Measurements from ENCODE around the gene CRYBB1.

CRYBB1 gene

DNA sequence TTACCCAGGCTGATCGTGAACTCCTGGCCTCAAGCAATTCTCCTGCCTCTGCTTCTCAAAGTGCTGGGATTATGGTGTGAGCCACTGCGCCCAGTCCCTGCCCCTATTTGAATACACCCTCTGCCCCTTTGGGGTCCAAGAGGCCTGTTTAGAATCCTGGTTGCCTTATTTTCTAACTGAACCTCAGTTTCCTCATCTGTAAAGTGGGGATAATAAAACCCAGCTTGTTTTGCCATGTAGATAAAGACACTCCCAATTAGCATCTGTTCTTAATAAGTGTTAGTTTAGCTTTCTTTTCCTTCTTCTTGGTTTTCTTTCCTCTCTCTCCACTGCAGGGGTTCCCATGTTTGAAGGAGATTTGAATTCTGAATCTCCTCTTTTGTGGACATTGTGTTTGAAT is 44.3 kb upstream of the CRYBB1 start:
- DNase-seq = no peak
- Histone ChIP-seq H3K9ac (ENCODE audit: low read length) (no peak overlapping the region), H3K18ac (ENCODE audit: low read depth in 1 of 2, low read length in 2 of 2) (no peak overlapping the region), H3K27ac (ENCODE audit: low read length, poor library complexity, severe bottlenecking) (no peak overlapping the region), H4K8ac (ENCODE audit: low read length) (no peak overlapping the region), H3K4me1 (ENCODE audit: control insufficient read depth, insufficient read depth, low read depth, low read length) (peaks cover 18% of the 10 kb centered on the region), H2BK5ac (ENCODE audit: low read depth, low read length, poor library complexity, severe bottlenecking) (no peak overlapping the region), H3K36me3 (ENCODE audit: control insufficient read depth in 1 of 2, insufficient read depth in 2 of 2, low read depth in 1 of 2, low read length in 2 of 2) (no peaks in the 10 kb centered on the region), H4K91ac (ENCODE audit: low read length) (no peak overlapping the region), H2AK5ac (ENCODE audit: low read length, severe bottlenecking) (no peak overlapping the region), H2AFZ (ENCODE audit: low read depth, low read length) (no peak overlapping the region), H2BK120ac (ENCODE audit: low read depth, low read length) (no peak overlapping the region), H3K14ac (ENCODE audit: low read length in 2 of 2) (no peak overlapping the region), H3K4me3 (ENCODE audit: insufficient read depth in 1 of 2, low read depth in 1 of 2, low read length in 2 of 2) (no peak overlapping the region), H3K79me1 (replicated peaks; ENCODE audit: low read length, poor library complexity, severe bottlenecking) (no peaks in the 10 kb centered on the region), H2BK12ac (ENCODE audit: low read length in 2 of 2) (no peak overlapping the region), H3K27me3 (ENCODE audit: control insufficient read depth in 1 of 2, insufficient read depth in 1 of 2, low read length in 2 of 2) (peaks cover 13 to 25% of the 10 kb centered on the region in 2 experiments), H3K9me3 (ENCODE audit: control insufficient read depth, low read length) (no peaks in the 10 kb centered on the region), H3K4ac (ENCODE audit: low read depth in 1 of 2, low read length in 2 of 2) (no peak overlapping the region), H3K23ac (ENCODE audit: low read length in 2 of 2) (no peak overlapping the region), H3K4me2 (ENCODE audit: low read length, poor library complexity, severe bottlenecking) (no peak overlapping the region), H2BK15ac (ENCODE audit: low read depth, poor library complexity, severe bottlenecking) (no peak overlapping the region)
- 98% methylated on average over 2 of the region's 2 CpGs for WGBS

DNA sequence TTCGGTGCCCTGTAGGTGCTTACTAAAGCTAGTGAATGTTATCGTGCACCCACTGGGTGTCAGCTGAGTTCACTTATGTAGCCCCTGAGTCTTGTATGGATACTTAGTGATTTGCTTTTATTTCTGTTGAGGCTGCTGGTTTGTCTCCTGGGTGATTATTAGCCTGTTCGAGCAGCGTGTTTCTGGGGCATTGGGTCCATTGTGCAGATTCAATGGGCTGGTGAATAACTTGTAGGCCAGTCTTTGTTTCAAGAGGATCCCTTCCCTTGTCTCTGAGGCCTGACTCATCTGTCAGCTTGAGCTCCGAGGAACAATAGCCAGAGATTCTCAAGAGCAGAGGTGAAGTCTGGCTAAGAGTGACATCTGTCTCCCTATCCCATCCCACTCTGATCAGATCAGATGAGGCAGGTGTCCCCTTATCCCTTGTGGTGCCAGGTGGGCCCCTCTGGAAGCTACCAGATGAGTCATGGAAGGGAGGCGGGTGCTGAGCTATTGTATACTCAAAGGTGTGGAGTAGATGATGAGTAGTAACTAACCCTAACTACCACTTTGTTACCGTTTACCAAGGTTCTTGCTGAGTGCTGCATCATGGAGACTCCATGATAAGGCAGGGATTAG is 43.2 kb upstream of the CRYBB1 start:
- peaks cover 19 to 32% of the 10 kb centered on the region in 2 experiments for H3K27me3 ChIP-seq (ENCODE audit: control insufficient read depth in 1 of 2, insufficient read depth in 1 of 2, low read length in 2 of 2)
- peak overlapping the region in 1 of 2 experiments; percentile 4 for H2BK12ac ChIP-seq (ENCODE audit: low read length in 2 of 2)
- H3K9ac ChIP-seq (ENCODE audit: low read length) = no peak overlapping the region
- DNase-seq = no peak
- no peaks in the 10 kb centered on the region for H3K36me3 ChIP-seq (ENCODE audit: control insufficient read depth in 1 of 2, insufficient read depth in 2 of 2, low read depth in 1 of 2, low read length in 2 of 2)
- no peak overlapping the region for H3K14ac ChIP-seq (ENCODE audit: low read length in 2 of 2)
- H4K91ac ChIP-seq (ENCODE audit: low read length) = no peak overlapping the region
- H4K8ac ChIP-seq (ENCODE audit: low read length) = no peak overlapping the region
- peaks cover 20% of the 10 kb centered on the region for H3K4me1 ChIP-seq (ENCODE audit: control insufficient read depth, insufficient read depth, low read depth, low read length)
- no peaks in the 10 kb centered on the region for H3K9me3 ChIP-seq (ENCODE audit: control insufficient read depth, low read length)
- no peak overlapping the region for H2BK15ac ChIP-seq (ENCODE audit: low read depth, poor library complexity, severe bottlenecking)
- no peak overlapping the region for H3K4ac ChIP-seq (ENCODE audit: low read depth in 1 of 2, low read length in 2 of 2)
- 62% methylated on average over 7 of the region's 7 CpGs for WGBS
- no peak overlapping the region for H2AFZ ChIP-seq (ENCODE audit: low read depth, low read length)
- H3K4me3 ChIP-seq (ENCODE audit: insufficient read depth in 1 of 2, low read depth in 1 of 2, low read length in 2 of 2) = no peak overlapping the region
- no peak overlapping the region for H2BK5ac ChIP-seq (ENCODE audit: low read depth, low read length, poor library complexity, severe bottlenecking)
- H3K23ac ChIP-seq (ENCODE audit: low read length in 2 of 2) = no peak overlapping the region
- H2AK5ac ChIP-seq (ENCODE audit: low read length, severe bottlenecking) = no peak overlapping the region
- H3K79me1 ChIP-seq (replicated peaks; ENCODE audit: low read length, poor library complexity, severe bottlenecking) = no peaks in the 10 kb centered on the region
- no peak overlapping the region for H3K27ac ChIP-seq (ENCODE audit: low read length, poor library complexity, severe bottlenecking)
- H2BK120ac ChIP-seq (ENCODE audit: low read depth, low read length) = no peak overlapping the region
- H3K4me2 ChIP-seq (ENCODE audit: low read length, poor library complexity, severe bottlenecking) = no peak overlapping the region
- no peak overlapping the region for H3K18ac ChIP-seq (ENCODE audit: low read depth in 1 of 2, low read length in 2 of 2)

DNA sequence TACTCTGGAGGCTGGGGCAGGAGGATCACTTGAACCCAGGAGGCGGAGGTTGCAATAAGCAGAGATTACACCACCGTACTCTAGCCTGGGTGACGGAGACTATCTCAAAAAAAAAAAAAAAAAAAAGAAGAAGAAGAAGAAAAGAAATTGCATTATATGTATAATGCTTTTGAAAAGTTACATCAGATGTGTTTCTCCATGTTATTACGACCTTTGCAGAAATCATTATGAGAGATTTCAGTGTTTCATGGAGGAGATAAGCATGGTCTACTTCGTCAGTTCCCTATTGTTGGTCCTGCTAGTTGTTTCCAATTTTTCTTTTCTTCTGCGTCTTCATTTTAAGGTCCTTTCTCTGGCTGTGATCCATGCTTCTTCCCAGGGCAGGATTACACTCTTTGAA is 42.5 kb upstream of the CRYBB1 start:
- Histone ChIP-seq H3K14ac (ENCODE audit: low read length in 2 of 2) (no peak overlapping the region), H3K4me2 (ENCODE audit: low read length, poor library complexity, severe bottlenecking) (no peak overlapping the region), H2BK5ac (ENCODE audit: low read depth, low read length, poor library complexity, severe bottlenecking) (no peak overlapping the region), H3K27ac (ENCODE audit: low read length, poor library complexity, severe bottlenecking) (no peak overlapping the region), H3K27me3 (ENCODE audit: control insufficient read depth in 1 of 2, insufficient read depth in 1 of 2, low read length in 2 of 2) (peaks cover 19 to 37% of the 10 kb centered on the region in 2 experiments), H2BK12ac (ENCODE audit: low read length in 2 of 2) (no peak overlapping the region), H3K79me1 (replicated peaks; ENCODE audit: low read length, poor library complexity, severe bottlenecking) (no peaks in the 10 kb centered on the region), H3K9me3 (ENCODE audit: control insufficient read depth, low read length) (no peaks in the 10 kb centered on the region), H3K23ac (ENCODE audit: low read length in 2 of 2) (no peak overlapping the region), H3K36me3 (ENCODE audit: control insufficient read depth in 1 of 2, insufficient read depth in 2 of 2, low read depth in 1 of 2, low read length in 2 of 2) (no peaks in the 10 kb centered on the region), H4K8ac (ENCODE audit: low read length) (no peak overlapping the region), H3K4me3 (ENCODE audit: insufficient read depth in 1 of 2, low read depth in 1 of 2, low read length in 2 of 2) (no peak overlapping the region), H2BK15ac (ENCODE audit: low read depth, poor library complexity, severe bottlenecking) (no peak overlapping the region), H3K9ac (ENCODE audit: low read length) (no peak overlapping the region), H3K4me1 (ENCODE audit: control insufficient read depth, insufficient read depth, low read depth, low read length) (peaks cover 18% of the 10 kb centered on the region), H2AFZ (ENCODE audit: low read depth, low read length) (no peak overlapping the region), H2AK5ac (ENCODE audit: low read length, severe bottlenecking) (no peak overlapping the region), H3K18ac (ENCODE audit: low read depth in 1 of 2, low read length in 2 of 2) (no peak overlapping the region), H4K91ac (ENCODE audit: low read length) (no peak overlapping the region), H2BK120ac (ENCODE audit: low read depth, low read length) (no peak overlapping the region), H3K4ac (ENCODE audit: low read depth in 1 of 2, low read length in 2 of 2) (no peak overlapping the region)
- 98% methylated on average over 4 of the region's 6 CpGs for WGBS
- no peak for DNase-seq

DNA sequence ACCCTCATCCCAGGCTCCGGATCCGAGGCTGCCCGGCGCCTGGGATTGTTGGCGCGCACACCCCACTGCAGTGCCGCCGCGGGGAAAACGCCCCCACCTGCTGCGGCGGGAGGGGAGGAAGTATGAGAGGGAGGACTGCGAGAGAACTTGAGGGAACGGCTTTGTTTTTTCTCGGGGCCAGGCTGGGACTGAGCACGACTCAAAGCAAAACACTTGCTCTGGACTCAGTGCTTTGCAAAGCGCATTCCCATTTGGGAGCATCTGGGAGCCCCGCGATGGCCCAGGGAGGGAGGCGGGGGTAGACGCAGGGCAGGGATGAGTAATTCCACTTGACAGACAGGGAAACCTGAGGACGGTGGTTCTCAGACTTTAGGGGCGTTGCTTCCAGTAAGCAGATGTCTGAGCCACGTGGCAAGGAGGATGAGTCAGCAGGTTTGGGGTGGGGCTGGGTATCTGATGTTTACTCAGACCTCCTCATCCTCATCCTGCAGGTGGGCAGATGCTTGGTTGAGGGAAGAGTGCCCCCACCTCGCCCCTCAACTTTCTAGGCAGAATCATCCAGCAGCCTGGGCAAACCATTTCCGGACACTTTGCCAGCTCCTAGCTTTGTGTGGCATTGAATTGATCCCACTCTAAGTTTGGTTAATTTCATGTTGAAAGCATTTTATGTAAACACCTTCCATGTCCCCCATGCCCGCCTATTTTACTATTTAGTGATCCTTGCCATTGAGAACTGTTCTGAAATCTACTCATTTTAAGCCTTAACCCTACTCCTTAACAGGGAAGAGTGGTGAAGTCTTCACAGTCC is 41.0 kb upstream of the CRYBB1 start:
- Histone ChIP-seq H3K4ac (ENCODE audit: low read depth in 1 of 2, low read length in 2 of 2) (no peak overlapping the region), H3K14ac (ENCODE audit: low read length in 2 of 2) (no peak overlapping the region), H3K23ac (ENCODE audit: low read length in 2 of 2) (no peak overlapping the region), H3K4me1 (ENCODE audit: control insufficient read depth, insufficient read depth, low read depth, low read length) (peaks cover 17% of the 10 kb centered on the region), H3K36me3 (ENCODE audit: control insufficient read depth in 1 of 2, insufficient read depth in 2 of 2, low read depth in 1 of 2, low read length in 2 of 2) (no peaks in the 10 kb centered on the region), H4K8ac (ENCODE audit: low read length) (no peak overlapping the region), H2AFZ (ENCODE audit: low read depth, low read length) (peak overlapping the region; percentile 87), H3K4me2 (ENCODE audit: low read length, poor library complexity, severe bottlenecking) (peak overlapping the region; percentile 71), H2BK5ac (ENCODE audit: low read depth, low read length, poor library complexity, severe bottlenecking) (no peak overlapping the region), H4K91ac (ENCODE audit: low read length) (peak overlapping the region; percentile 3), H3K4me3 (ENCODE audit: insufficient read depth in 1 of 2, low read depth in 1 of 2, low read length in 2 of 2) (peak overlapping the region in 1 of 2 experiments; percentile 68), H2BK15ac (ENCODE audit: low read depth, poor library complexity, severe bottlenecking) (no peak overlapping the region), H2AK5ac (ENCODE audit: low read length, severe bottlenecking) (peak overlapping the region; percentile 63), H3K18ac (ENCODE audit: low read depth in 1 of 2, low read length in 2 of 2) (peak overlapping the region in 1 of 2 experiments; percentile 55), H3K27me3 (ENCODE audit: control insufficient read depth in 1 of 2, insufficient read depth in 1 of 2, low read length in 2 of 2) (peaks cover 23 to 48% of the 10 kb centered on the region in 2 experiments), H3K9ac (ENCODE audit: low read length) (peak overlapping the region; percentile 22), H3K79me1 (replicated peaks; ENCODE audit: low read length, poor library complexity, severe bottlenecking) (no peaks in the 10 kb centered on the region), H2BK120ac (ENCODE audit: low read depth, low read length) (peak overlapping the region; percentile 78), H3K27ac (ENCODE audit: low read length, poor library complexity, severe bottlenecking) (peak overlapping the region; percentile 27), H3K9me3 (ENCODE audit: control insufficient read depth, low read length) (no peaks in the 10 kb centered on the region), H2BK12ac (ENCODE audit: low read length in 2 of 2) (peak overlapping the region in 1 of 2 experiments; percentile 66)
- peak; percentile 92 for DNase-seq
- 3% methylated on average over 25 of the region's 27 CpGs for WGBS

Measured in mesenchymal stem cell (in vitro differentiated cells and primary cell).